ENCODE results near the gene EPAS1.

DNA sequence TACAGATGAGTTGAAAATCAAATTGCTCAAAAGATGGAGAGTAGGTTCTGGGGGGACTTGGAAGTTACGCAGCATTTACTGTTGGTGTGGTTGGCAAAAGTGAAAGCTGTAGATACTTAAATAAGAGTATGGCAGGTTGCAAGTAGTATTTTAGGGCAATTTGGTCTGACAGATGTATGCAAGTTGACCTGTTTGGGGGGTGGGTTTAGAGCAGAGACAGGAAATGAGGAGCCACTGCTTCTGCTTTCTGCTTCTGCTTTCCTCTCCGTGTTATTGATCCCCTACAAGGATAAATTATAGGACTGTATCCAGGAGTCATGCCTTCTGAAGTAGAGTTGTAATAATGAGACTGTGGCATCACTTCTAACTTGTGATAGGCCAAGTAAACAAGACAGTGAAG, 71.2 kb downstream of the EPAS1 start:
- TF ChIP-seq, protein P1, sequence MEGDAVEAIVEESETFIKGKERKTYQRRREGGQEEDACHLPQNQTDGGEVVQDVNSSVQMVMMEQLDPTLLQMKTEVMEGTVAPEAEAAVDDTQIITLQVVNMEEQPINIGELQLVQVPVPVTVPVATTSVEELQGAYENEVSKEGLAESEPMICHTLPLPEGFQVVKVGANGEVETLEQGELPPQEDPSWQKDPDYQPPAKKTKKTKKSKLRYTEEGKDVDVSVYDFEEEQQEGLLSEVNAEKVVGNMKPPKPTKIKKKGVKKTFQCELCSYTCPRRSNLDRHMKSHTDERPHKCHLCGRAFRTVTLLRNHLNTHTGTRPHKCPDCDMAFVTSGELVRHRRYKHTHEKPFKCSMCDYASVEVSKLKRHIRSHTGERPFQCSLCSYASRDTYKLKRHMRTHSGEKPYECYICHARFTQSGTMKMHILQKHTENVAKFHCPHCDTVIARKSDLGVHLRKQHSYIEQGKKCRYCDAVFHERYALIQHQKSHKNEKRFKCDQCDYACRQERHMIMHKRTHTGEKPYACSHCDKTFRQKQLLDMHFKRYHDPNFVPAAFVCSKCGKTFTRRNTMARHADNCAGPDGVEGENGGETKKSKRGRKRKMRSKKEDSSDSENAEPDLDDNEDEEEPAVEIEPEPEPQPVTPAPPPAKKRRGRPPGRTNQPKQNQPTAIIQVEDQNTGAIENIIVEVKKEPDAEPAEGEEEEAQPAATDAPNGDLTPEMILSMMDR (IDR thresholded peaks at IDR 0.05) = no peak
- TF ChIP-seq POLR2A (IDR thresholded peaks at IDR 0.05) = no peak

Measured in adrenal gland (tissue), 5 donors.